K562 (cell line): ENCODE results near the gene ZNF358. TPM values are rescaled to one million over a fixed set of nuclear protein-coding genes. Genes with fewer than 3 reads are reported as not detected.

ENCODE experiments used
- ATF2 ChIP-seq: sonication (generic); formaldehyde crosslinking; IDR thresholded peaks from 2 replicates; pipeline ENCODE4 v1.8.1; 2022; ENCODE audit warnings: missing genetic modification reagents
- BHLHE40 ChIP-seq: IDR thresholded peaks from 2 replicates; pipeline ENCODE4 v1.6.1; 2011; ENCODE audit warnings: low read length, improper control_type of control experiment
- CBFA2T3 ChIP-seq: fragments of 450-650 bp; IDR thresholded peaks from 2 replicates; pipeline ENCODE4 v1.6.1; 2017
- CSDE1 ChIP-seq, 2 experiments: fragments of 450-650 bp; IDR thresholded peaks; 2 replicates each; pipeline ENCODE4 v1.6.1; 2016; ENCODE audit warnings: mild to moderate bottlenecking in 1 of 2
- EHMT2 ChIP-seq: fragments of 450-650 bp; IDR thresholded peaks from 2 replicates; pipeline ENCODE4 v1.6.1; 2018; ENCODE audit warnings: antibody characterized with exemption
- ERF ChIP-seq: fragments of 450-650 bp; formaldehyde crosslinking; IDR thresholded peaks from 2 replicates; pipeline ENCODE4 v1.4.0; 2020; ENCODE audit warnings: mild to moderate bottlenecking, mixed read lengths
- FIP1L1 ChIP-seq: fragments of 200-400 bp; formaldehyde crosslinking; IDR thresholded peaks from 2 replicates; pipeline ENCODE4 v1.6.1; 2018; ENCODE audit warnings: mild to moderate bottlenecking, low read depth, low read length; ENCODE audit not compliant: poor library complexity, severe bottlenecking
- HMG20A ChIP-seq: fragments of 450-650 bp; formaldehyde crosslinking; conservative IDR thresholded peaks from 2 replicates; pipeline ENCODE4 v1.4.0; 2020; ENCODE audit warnings: mild to moderate bottlenecking, mixed read lengths
- KAT7 ChIP-seq: sonication (generic); formaldehyde crosslinking; IDR thresholded peaks from 2 replicates; pipeline ENCODE4 v1.8.0; 2022; ENCODE audit warnings: missing genetic modification reagents, mild to moderate bottlenecking, borderline replicate concordance
- MXD1 ChIP-seq: fragments of 250-450 bp; sonication (Bioruptor Pico); IDR thresholded peaks from 2 replicates; pipeline ENCODE4 v1.8.0; 2021; ENCODE audit warnings: borderline replicate concordance, mild to moderate bottlenecking, moderate library complexity; ENCODE audit not compliant: poor library complexity, severe bottlenecking
- NFIC ChIP-seq: fragments of 450-650 bp; IDR thresholded peaks from 2 replicates; pipeline ENCODE4 v1.6.1; 2017; ENCODE audit warnings: mild to moderate bottlenecking, inconsistent platforms
- PHF8 ChIP-seq: fragments of 200-600 bp; sonication (generic); IDR thresholded peaks from 2 replicates; pipeline ENCODE4 v1.6.1; 2012; ENCODE audit warnings: mixed run types, mild to moderate bottlenecking, inconsistent platforms, low read length, moderate library complexity, borderline replicate concordance
- POLR2B ChIP-seq: fragments of 450-650 bp; IDR thresholded peaks from 2 replicates; pipeline ENCODE4 v1.6.1; 2018; ENCODE audit warnings: low read depth; ENCODE audit not compliant: partially characterized antibody
- PPARD ChIP-seq: fragments of 250-450 bp; sonication (Bioruptor Pico); IDR thresholded peaks from 2 replicates; pipeline ENCODE4 v1.8.0; 2022; ENCODE audit warnings: inconsistent platforms, mild to moderate bottlenecking, moderate library complexity
- RB1 ChIP-seq: fragments of 450-650 bp; IDR thresholded peaks from 2 replicates; pipeline ENCODE4 v1.6.1; 2017; ENCODE audit warnings: low read depth, mild to moderate bottlenecking
- RFX7 ChIP-seq: fragments of 250-450 bp; sonication (Bioruptor Pico); IDR thresholded peaks from 2 replicates; pipeline ENCODE4 v1.5.1; 2021; ENCODE audit warnings: mild to moderate bottlenecking
- SAP30 ChIP-seq: fragments of 200-600 bp; sonication (generic); IDR thresholded peaks from 2 replicates; pipeline ENCODE4 v1.6.1; 2012; ENCODE audit warnings: borderline replicate concordance, low read depth, mild to moderate bottlenecking, moderate library complexity, low read length, control low read depth, inconsistent platforms; ENCODE audit not compliant: insufficient read depth, poor library complexity, severe bottlenecking
- SIN3A ChIP-seq, 2 experiments: fragments of 150-350 bp in 1 of 2; IDR thresholded peaks; 2 replicates each; pipeline ENCODE4 v1.6.1; 2011 to 2016; ENCODE audit warnings: borderline replicate concordance in 2 of 2, low read depth in 2 of 2, low read length in 2 of 2, mild to moderate bottlenecking in 2 of 2, moderate library complexity in 2 of 2; ENCODE audit not compliant: control insufficient read depth in 1 of 2
- STAT6 ChIP-seq: sonication (generic); formaldehyde crosslinking; IDR thresholded peaks from 2 replicates; pipeline ENCODE4 v1.8.1; 2023; ENCODE audit warnings: mild to moderate bottlenecking, missing genetic modification reagents
- THAP12 ChIP-seq: fragments of 250-450 bp; sonication (Bioruptor Pico); IDR thresholded peaks from 2 replicates; pipeline ENCODE4 v1.9.0; 2021; ENCODE audit warnings: mild to moderate bottlenecking, inconsistent platforms
- ZFP30 ChIP-seq: fragments of 250-450 bp; sonication (Bioruptor Pico); IDR thresholded peaks from 2 replicates; pipeline ENCODE4 v1.8.0; 2022; ENCODE audit warnings: moderate library complexity, mild to moderate bottlenecking, inconsistent platforms, borderline replicate concordance
- polyA plus RNA-seq, 8 experiments: library from polyadenylated mRNA; depleted of rRNA in 4 of 8; stranded (reverse) in 5 of 8; unstranded in 3 of 8; fragments of >200 nt; fragmentation: Nextera tagmentation in 2 of 8; fragmentation: Illumina TruSeq in 1 of 8; extraction: Ambion mirVana in 2 of 8; extraction: Trizol in 1 of 8; gene quantifications; 2 replicates each; pipeline versions ENCODE4 v1.2.1 to v1.2.3, GENCODE V29; 2011 to 2014; ENCODE audit warnings: inconsistent platforms in 1 of 8, missing spikeins in 1 of 8
- total RNA-seq, 7 experiments: library from RNA; depleted of rRNA in 6 of 7; stranded (reverse); fragments of >200 nt in 6 of 7; fragmentation: Illumina TruSeq in 2 of 7; extraction: Trizol in 2 of 7; gene quantifications; 2 replicates each; pipeline versions ENCODE4 v1.2.1 to v1.2.3, GENCODE V29; 2011 to 2021; ENCODE audit warnings: low replicate concordance in 1 of 7

The ZNF358 gene
- total and polyA plus RNA-seq, 9 of the 15 experiments (the other 6 are each of a cell fraction or from before 2014, with no cell fraction given), result 0.04 to 17.2 (median 4.9) TPM

GRCh38 chr19:7515645-7516151 is at the start of gene ZNF358 (continued):
- TF ChIP-seq THAP12 (CRISPR knock-in tag) (no peak), HMG20A (CRISPR knock-in tag) (no peak), CSDE1 (IDR thresholded peaks at IDR 0.05) (no peak; a peak in 1 of 4 replicates), PPARD (no peak), POLR2B (peak; percentile 27), ERF (no peak), STAT6 (no peak), PHF8 (peak; percentile 35; the same call in 1 of the 2 replicates), KAT7 (CRISPR knock-in tag) (no peak), RB1 (peak; percentile 74), RFX7 (no peak), EHMT2 (peak; percentile 66; the same call in 1 of the 2 replicates), SIN3A (IDR thresholded peaks at IDR 0.05; ENCODE audit: borderline replicate concordance in 2 of 2, control insufficient read depth in 1 of 2, low read depth in 2 of 2, low read length in 2 of 2) (no peak), ATF2 (no peak), MXD1 (CRISPR knock-in tag) (no peak), NFIC (peak; percentile 19; the same call in 1 of the 2 replicates), BHLHE40 (no peak), CBFA2T3 (no peak), ZFP30 (no peak), SAP30 (no peak), FIP1L1 (no peak)
